GM18517 (cell line): ENCODE measurements around the gene AAGAB.

Experiments
- ATAC-seq: cut with Tn5 transposase; IDR thresholded peaks from one replicate; pipeline ENCODE4 v1.9.1; 2021; ENCODE audit warnings: mild to moderate bottlenecking, moderate library complexity; ENCODE audit not compliant: unreplicated experiment

The AAGAB gene

GRCh38 chr15:67212684-67213367 is 41.6 kb downstream of the AAGAB start:
- ATAC-seq = no peak

DNA sequence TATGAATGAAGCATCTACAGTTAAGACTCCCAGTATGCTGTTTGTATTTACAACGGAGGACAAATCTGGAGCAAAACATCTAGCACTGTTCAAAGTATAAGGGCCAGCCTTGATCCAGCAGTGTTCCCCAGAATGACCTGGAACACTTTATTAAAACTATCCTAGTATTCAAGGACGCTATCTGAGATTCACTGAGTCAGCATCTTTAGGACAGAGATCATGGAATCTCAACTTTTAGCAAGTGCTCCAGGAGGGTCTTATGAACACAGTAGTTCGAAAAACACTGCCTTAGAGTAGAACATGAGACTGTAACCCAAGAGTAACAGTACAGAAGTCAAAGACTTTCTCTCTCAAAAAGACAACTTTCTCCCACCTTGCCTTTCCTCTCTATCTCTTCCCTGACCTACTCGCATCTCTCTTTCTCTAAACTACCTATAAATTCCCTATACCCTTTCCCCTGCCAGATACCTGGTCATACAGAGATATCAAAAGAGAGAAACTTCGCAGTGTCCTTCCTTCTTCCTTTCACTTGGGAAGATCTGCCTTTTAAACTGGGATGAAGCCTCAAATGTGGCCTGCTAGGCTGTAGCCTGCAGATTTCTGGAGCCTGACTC is 43.8 kb downstream of the AAGAB start:
- ATAC-seq = no peak

GRCh38 chr15:67208396-67208795 is 46.1 kb downstream of the AAGAB start:
- ATAC-seq = no peak

DNA sequence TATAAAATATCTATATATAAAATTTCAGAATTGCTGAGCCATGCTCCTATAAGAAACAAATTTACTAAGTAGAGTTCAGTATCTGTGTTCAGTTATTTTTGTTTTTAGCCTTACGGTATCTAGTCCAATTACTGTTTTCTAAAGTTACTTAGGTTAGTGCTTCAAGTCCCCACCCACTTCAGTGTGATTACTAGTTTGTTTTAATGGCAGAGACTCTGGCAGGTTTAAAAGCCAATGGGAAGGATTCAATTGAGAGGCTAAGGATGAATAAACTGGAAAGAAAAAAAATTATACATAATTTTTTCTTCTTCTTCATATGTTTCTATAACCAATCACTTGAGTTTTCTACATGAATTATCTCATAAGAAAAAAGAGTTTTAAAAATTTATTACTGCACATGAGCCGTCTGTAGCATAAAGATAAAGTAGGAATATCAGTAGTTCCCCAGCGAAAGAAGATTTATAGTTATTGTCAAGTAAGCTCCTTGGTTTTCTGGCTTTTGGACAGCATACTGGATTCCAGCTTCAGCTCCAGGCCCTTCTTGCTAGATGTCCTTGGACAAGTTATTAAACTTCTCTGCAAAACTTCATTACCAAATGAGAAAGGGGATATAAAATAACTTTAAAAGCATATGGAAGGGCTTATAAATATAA is 46.8 kb downstream of the AAGAB start:
- ATAC-seq = no peak

- ATAC-seq = no peak
These were observed 51.5 kb downstream of the AAGAB start for GRCh38 chr15:67202991-67203390.

DNA sequence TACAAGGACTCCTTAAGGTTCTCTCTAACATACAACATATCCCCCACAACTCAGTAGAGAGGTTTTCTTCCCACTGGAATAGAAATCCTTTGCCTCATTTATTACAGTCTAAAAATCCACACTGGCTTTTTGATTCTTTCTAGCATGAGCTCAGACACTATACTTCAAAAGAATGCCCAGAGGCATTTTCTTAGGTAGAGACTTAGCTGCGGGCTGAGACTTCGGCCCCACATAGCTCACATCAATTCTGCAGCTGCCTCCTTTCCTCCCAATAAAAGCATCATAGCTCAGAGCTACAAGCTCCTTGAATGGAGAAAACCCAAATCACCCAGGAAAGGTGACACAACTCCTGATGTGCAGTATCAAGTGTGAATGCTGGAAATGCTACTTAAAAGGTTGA is 52.4 kb downstream of the AAGAB start:
- no peak for ATAC-seq

DNA sequence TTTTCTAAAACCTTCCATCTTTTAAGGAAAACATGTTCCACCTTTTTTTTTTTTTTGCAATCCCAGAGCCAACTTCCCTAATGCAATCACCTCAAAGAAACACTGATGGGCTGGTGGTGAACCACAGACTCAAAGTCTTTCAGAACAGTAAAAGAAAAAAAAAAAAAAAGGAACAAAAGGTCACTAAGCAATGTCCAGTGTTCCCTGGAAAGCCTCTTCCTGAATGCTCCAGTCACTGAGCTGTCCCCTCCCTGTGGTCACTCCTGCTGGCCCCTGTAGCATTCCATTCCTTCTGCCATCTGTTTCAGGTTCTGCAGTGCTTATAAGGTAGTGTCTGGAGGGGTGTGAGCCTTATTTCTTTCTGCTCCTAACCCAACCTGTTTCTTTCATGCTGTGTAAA is 53.3 kb downstream of the AAGAB start:
- no peak for ATAC-seq

DNA sequence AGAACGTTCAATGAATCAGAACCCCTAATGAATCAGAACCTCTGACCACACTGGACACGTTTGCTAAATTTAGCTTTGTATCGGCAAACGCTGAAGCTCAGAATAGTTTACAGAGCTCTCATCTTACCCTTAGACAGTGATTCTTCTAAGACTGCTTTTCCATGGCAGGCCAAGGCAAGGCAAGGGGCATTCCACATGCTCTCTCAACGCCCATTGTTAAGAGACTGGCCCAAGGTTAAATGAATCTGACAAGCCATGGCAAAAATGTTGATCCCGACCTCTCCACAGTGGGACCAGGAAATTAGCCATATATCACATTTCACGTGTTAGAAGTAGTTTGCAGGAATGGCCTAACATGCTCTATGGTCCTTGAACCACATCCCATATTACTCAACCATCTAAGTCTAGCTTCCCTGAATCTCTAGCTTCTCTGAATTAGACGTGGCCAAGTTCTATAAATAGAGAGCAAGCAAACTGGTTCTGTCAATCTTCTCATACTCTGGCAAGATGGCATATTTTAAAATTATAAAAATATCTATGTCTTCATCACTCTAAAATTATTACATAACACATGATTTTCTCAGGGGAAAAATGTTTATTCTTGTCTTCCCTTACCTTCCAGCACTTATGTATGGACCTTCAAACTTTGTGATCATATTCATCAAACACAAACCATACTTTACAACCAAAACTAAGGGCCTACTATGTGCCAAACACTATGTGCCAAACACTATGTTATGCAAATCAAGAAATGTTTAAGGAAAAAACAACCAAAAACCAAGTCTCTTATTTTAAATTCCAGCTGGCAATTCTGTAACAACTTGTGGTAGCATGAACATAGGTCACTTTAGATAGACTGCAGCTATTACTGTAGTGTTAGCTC is 54.3 kb downstream of the AAGAB start:
- ATAC-seq = no peak

DNA sequence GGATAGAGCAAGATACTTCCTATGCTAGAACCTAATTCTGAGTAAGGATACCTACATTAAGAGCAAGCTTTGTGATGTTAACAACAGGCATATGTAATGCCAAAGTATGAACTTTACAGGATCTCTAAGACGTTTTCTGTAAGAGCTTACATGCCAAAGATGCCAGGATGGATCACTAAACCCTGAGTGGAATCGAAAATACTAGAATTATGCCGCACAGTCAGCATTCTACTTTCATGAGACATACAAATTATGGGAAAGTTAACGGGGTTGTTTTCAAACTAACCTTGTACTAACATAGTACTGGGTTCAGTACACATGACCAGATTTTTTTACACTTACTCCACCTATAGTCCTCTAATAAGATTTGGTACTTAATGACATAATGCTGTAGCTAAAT is 55.1 kb downstream of the AAGAB start:
- no peak for ATAC-seq

- no peak for ATAC-seq
These were observed 56.2 kb downstream of the AAGAB start for GRCh38 chr15:67198157-67198754.

DNA sequence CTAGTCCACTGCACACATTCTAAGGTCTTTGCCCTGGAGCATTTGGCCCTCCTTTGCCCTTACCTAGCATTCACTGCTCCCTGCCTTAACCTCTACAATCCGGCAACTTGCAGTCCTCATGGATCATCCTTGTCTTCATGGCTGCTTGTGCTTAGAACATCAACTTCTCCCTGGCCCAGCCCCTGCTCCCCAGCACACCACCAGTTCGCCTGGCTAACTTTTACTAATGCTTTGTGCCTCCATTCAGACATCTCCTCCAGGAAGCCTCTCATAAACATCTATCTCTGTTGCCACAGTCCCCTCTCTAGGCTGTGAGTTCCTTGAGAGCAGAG is 57.1 kb downstream of the AAGAB start:
- ATAC-seq = no peak

- ATAC-seq = no peak
These were observed 57.6 kb downstream of the AAGAB start for GRCh38 chr15:67196672-67197363.

DNA sequence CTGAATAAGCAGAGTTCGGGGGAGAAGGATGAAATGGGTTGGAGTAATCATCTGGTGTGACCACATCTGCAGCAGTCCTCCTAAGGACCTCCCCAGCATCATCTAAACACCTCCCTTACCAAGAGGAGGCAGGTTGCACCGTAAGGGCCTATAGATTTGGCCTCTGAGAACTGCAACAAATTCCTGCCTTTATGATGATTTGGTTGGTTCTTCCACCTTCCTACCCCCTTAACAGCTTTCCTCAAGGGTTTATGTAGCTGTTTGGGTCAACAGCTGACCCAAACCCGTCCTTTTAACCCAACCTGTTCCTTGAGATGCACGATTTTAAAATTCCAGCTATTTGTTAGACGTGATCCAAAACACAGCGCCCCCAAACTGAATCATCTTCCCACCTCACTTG is 58.2 kb downstream of the AAGAB start:
- no peak for ATAC-seq

GRCh38 chr15:67195305-67195704 is 59.2 kb downstream of the AAGAB start:
- no peak for ATAC-seq

GRCh38 chr15:67194171-67195114 is 60.0 kb downstream of the AAGAB start:
- no peak for ATAC-seq

GRCh38 chr15:67193223-67193990 is 61.1 kb downstream of the AAGAB start:
- ATAC-seq = no peak

- ATAC-seq = no peak
These were observed 62.2 kb downstream of the AAGAB start for GRCh38 chr15:67192185-67192820.

DNA sequence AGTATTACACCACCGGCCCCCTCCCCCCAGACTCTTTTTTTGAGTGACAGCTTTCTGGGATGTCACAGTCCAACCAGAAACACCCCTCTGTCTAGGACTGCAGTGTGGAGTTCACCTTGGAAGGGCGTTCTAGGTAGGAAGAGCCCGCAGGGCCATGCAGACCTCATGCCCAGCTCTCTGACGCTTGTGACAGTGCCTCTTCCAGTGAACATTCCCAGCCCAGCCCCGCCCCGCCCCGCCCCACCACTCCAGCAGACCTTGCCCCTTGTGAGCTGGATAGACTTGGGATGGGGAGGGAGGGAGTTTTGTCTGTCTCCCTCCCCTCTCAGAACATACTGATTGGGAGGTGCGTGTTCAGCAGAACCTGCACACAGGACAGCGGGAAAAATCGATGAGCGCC is 63.6 kb downstream of the AAGAB start:
- ATAC-seq = no peak
